Stimulated activated CD4-positive, alpha-beta T cell treated with anti-CD3 and anti-CD28 coated beads, Interleukin-2, amount 100 ng/mL, for 24 hours (primary cell): ENCODE results near the gene HOXA10.

Source experiments
- DNase-seq, 2 donors: peaks; one replicate each; pipeline ENCODE4 v3.0.0-alpha.2; 2020

The HOXA10 gene

GRCh38 chr7:27179030-27179429 is 4.9 kb upstream of the HOXA10 start:
- DNase-seq, result no peak

- DNase-seq, result no peak
These were observed 4.2 kb upstream of the HOXA10 start for GRCh38 chr7:27178366-27178765.

- DNase-seq, result no peak
These were observed 3.7 kb upstream of the HOXA10 start for GRCh38 chr7:27177795-27178320.

- no peak for DNase-seq
These were observed 3.1 kb upstream of the HOXA10 start for GRCh38 chr7:27176962-27177794.

GRCh38 chr7:27176524-27176845 is 2.4 kb upstream of the HOXA10 start:
- no peak for DNase-seq

GRCh38 chr7:27175626-27176523 is 1.8 kb upstream of the HOXA10 start:
- DNase-seq, result no peak

GRCh38 chr7:27174874-27175625 is 930 bp upstream of the HOXA10 start:
- no peak for DNase-seq

- DNase-seq, result no peak
These were observed 587 bp downstream of the HOXA10 start for GRCh38 chr7:27173511-27173955.

GRCh38 chr7:27172823-27173510 is 1.2 kb downstream of the HOXA10 start:
- no peak for DNase-seq

GRCh38 chr7:27172315-27172774 is 1.8 kb downstream of the HOXA10 start:
- DNase-seq, result no peak

- no peak for DNase-seq
These were observed 2.3 kb downstream of the HOXA10 start for GRCh38 chr7:27171637-27172314.

- DNase-seq, result no peak
These were observed 2.8 kb downstream of the HOXA10 start for GRCh38 chr7:27171325-27171636.

GRCh38 chr7:27170426-27171324 is 3.4 kb downstream of the HOXA10 start:
- DNase-seq, result no peak

GRCh38 chr7:27169658-27170425 is 4.3 kb downstream of the HOXA10 start:
- no peak for DNase-seq

- peak in 1 of 2 donors; percentile 37 for DNase-seq
These were observed 5.7 kb downstream of the HOXA10 start for GRCh38 chr7:27168265-27168947.

- DNase-seq, result no peak
These were observed 6.2 kb downstream of the HOXA10 start for GRCh38 chr7:27167916-27168264.

GRCh38 chr7:27166531-27167505 is 7.3 kb downstream of the HOXA10 start:
- no peak for DNase-seq

- DNase-seq, result no peak
These were observed 8.1 kb downstream of the HOXA10 start for GRCh38 chr7:27165996-27166530.
